Activated T-helper 1 cell treated with anti-CD3 and anti-CD28 coated beads, Interleukin-12 subunit alpha, Interleukin-12 subunit beta, Interleukin-2, Interleukin-4 antibody, amounts not matched to agents 30 ng/mL and 10 ng/mL and 1 ng/mL, durations not matched to agents 14 hours and 24 hours and 36 hours (primary cell): Measurements from ENCODE around the gene TCEA2. TPM values are rescaled to one million over a fixed set of nuclear protein-coding genes. Genes with fewer than 3 reads are reported as not detected.
A peak's percentile ranks its signal among the peaks of the same experiment; 100 is the strongest.

Experiments
- DNase-seq: peaks from one replicate; pipeline ENCODE4 v3.0.0; 2021; ENCODE audit warnings: low spot score
- H3K27ac Mint-ChIP-seq: one replicate; pipeline ENCODE4 v1.8.0; 2021; ENCODE audit warnings: mild to moderate bottlenecking, mixed read lengths
- H3K27me3 Mint-ChIP-seq: one replicate; pipeline ENCODE4 v1.8.0; 2022; ENCODE audit warnings: mild to moderate bottlenecking, moderate library complexity, mixed read lengths; ENCODE audit not compliant: insufficient read depth
- H3K36me3 Mint-ChIP-seq: one replicate; pipeline ENCODE4 v1.8.0; 2021; ENCODE audit warnings: low read depth, mixed read lengths
- H3K4me1 Mint-ChIP-seq: one replicate; pipeline ENCODE4 v1.8.0; 2021; ENCODE audit warnings: low read depth, mixed read lengths
- H3K4me3 Mint-ChIP-seq: one replicate; pipeline ENCODE4 v1.8.0; 2021; ENCODE audit warnings: mild to moderate bottlenecking, moderate library complexity, mixed read lengths
- H3K9me3 Mint-ChIP-seq: one replicate; pipeline ENCODE4 v1.8.0; 2021; ENCODE audit warnings: mixed read lengths
- intact Hi-C: fragments of 100-400 bp; cut with micrococcal nuclease; formaldehyde crosslinking; loops from one replicate; pipeline ENCODE4 v1.15.1; 2024
- total RNA-seq: library from RNA; stranded (reverse); gene quantifications from 2 replicates; pipeline ENCODE4 v1.2.3, GENCODE V29; 2022

The TCEA2 gene
- total RNA-seq, 1 donor from 2014 or later = 33.8 TPM

DNA sequence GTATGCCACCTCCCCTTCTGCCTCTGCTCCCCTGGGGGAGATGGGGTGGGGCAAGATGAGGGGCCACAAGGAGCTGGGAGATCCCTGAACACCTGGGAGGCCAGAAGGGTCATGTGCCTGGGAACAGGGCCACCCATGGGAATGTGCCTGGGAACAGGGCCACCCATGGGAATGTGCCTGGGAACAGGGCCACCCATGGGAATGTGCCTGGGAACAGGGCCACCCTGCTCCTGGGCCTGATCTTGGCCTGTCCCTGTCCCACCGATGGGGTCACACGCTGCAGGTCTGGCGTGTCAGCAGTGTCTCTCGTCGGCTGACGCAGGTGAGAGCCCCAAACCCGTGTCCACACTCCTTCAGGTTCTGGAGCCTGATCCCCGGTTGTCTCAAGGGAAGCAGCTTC, 12.0 kb downstream of the TCEA2 start:
- intact Hi-C loops = loop anchor here (5.0 kb wide), 4 partner anchors 38 to 858 kb away; partner anchors contain the start of genes C20orf204, DNAJC5, RTEL1 and YTHDF1
- H3K4me1 Mint-ChIP-seq = peaks cover 14% of the 10 kb centered on the region

GRCh38 chr20:64075556-64075955, 12.6 kb downstream of the TCEA2 start:
- Mint-ChIP-seq H3K4me1 (peaks cover 14% of the 10 kb centered on the region), H3K27ac (no peak overlapping the region), H3K9me3 (no peaks in the 10 kb centered on the region), H3K4me3 (no peak overlapping the region), H3K27me3 (no peaks in the 10 kb centered on the region), H3K36me3 (peaks cover 12% of the 10 kb centered on the region)
- intact Hi-C loops = loop anchor here (5.0 kb wide), 4 partner anchors 38 to 858 kb away; partner anchors contain the start of genes C20orf204, DNAJC5, RTEL1 and YTHDF1
- DNase-seq = no peak

More for the DNA sequence above, 12.0 kb downstream of the TCEA2 start:
- DNase-seq = no peak
- peaks cover 12% of the 10 kb centered on the region for H3K36me3 Mint-ChIP-seq
- H3K9me3 Mint-ChIP-seq = no peaks in the 10 kb centered on the region
- no peak overlapping the region for H3K4me3 Mint-ChIP-seq
- H3K27me3 Mint-ChIP-seq = no peaks in the 10 kb centered on the region
- H3K27ac Mint-ChIP-seq = no peak overlapping the region

DNA sequence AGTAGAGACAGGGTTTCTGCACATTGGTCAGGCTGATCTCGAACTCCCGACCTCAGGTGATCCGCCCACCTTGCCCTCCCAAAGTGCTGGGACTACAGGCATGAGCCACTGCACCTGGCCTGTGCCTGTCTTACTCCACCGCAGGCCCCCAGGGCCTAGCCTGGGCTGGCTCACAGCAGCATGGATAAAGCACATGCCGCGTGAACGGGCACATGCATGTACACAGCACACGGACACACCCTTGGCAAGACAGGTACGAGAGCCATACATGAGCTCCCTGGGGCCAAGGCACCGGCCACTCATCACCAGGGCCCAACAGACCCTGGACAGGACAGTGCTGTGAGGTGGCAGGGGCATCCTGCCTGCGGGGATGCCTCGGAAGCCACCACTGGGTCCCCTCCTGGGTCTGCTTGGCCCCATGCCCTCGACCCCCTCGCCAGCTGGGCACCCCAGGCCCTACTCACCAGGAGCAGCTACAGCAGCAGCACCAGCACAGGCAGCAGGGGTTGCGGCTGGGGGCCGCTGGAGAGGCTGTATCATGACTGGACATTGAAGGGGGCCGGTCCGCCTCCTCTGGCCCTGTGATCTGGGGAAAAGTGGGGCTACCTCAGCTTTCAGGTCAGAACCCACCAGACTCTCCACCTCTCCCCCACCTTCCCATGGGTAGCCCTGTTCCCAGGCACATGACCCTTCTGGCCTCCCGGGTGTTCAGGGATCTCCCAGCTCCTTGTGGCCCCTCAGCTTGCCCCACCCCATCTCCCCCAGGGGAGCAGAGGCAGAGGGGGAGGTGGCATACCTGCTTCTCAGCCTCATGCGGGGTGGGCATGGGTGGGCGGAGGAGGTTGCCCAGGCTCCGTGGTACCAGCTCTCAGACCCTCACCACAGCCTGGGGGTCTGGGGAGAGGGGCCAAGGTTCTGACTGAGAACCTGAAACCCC, 13.3 kb downstream of the TCEA2 start:
- DNase-seq = no peak
- H3K36me3 Mint-ChIP-seq = peaks cover 10% of the 10 kb centered on the region
- H3K27me3 Mint-ChIP-seq = no peaks in the 10 kb centered on the region
- H3K4me3 Mint-ChIP-seq = peak overlapping the region; percentile 93
- H3K9me3 Mint-ChIP-seq = no peaks in the 10 kb centered on the region
- peaks cover 14% of the 10 kb centered on the region for H3K4me1 Mint-ChIP-seq
- H3K27ac Mint-ChIP-seq = no peak overlapping the region
- intact Hi-C loops = loop anchor here (5.0 kb wide), 4 partner anchors 39 to 859 kb away; partner anchors contain the start of genes C20orf204, DNAJC5, RTEL1 and YTHDF1

- Mint-ChIP-seq H3K9me3 (no peaks in the 10 kb centered on the region), H3K27me3 (no peaks in the 10 kb centered on the region), H3K36me3 (peaks cover 10% of the 10 kb centered on the region), H3K4me3 (peak overlapping the region; percentile 93), H3K27ac (peak overlapping the region; percentile 72), H3K4me1 (peaks cover 19% of the 10 kb centered on the region)
- peak; percentile 33 for DNase-seq
- intact Hi-C loops = loop anchor here (1.0 to 5.0 kb wide), 6 partner anchors 11 to 860 kb away; partner anchors contain the start of genes C20orf204, DNAJC5, RTEL1 and YTHDF1
These were observed 14.1 kb downstream of the TCEA2 start for GRCh38 chr20:64077094-64077493.

DNA sequence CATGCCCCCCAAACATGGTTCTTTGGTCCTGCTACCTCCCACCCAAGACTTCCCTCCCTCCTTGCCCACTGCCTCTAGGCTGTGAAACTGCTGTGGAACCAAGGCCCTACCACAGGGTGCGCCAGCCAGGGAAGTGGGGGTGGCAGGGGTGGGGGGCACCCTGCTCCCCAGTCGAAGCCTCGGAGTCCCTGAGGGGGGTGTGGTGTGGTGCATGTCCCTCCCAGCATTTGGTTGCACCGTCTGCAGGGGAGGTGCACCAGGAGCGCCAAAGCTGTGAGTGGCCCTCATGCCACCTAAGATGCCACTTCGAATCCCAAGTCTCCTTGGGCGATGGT, 14.5 kb downstream of the TCEA2 start:
- H3K27me3 Mint-ChIP-seq = peaks cover 2% of the 10 kb centered on the region
- intact Hi-C loops = loop anchor here (1.0 to 5.0 kb wide), 6 partner anchors 11 to 860 kb away; partner anchors contain the start of genes C20orf204, DNAJC5, RTEL1 and YTHDF1
- H3K4me3 Mint-ChIP-seq = peak overlapping the region; percentile 93
- no peaks in the 10 kb centered on the region for H3K9me3 Mint-ChIP-seq
- DNase-seq = no peak
- H3K27ac Mint-ChIP-seq = peak overlapping the region; percentile 84
- peaks cover 9% of the 10 kb centered on the region for H3K36me3 Mint-ChIP-seq
- H3K4me1 Mint-ChIP-seq = peaks cover 19% of the 10 kb centered on the region

DNA sequence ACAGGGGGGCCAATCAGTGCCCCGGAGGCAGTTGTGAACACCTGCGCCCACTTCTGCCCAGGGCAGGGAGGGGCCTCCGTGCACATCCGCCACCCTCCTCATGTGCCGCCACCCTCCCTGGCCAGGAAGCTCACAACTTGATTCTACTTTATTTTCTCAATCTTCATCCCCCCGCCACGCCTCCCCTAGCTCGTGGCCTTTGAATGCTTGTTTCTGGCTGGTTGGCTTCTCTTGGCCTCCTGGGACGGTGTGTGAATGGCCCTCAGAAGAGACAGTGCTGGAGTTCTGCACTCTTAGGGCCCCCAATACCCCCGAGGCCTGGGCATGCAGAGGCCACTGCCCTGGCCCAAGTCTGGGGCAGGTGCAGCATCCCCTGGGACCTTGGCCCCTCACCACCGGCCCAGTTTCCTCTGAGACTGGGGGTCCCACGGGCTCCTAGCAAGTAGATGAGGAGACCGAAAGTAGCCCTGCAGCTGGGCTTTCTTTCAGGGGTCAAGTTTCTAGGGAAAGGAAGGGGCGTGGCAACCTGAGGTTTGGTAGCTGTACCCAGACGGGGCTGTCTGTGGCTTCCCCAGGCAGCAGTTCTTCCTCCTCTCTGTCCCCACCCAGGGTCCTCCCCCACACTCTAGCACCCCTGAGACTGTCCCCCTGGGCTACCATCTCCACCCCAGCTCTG, 15.0 kb downstream of the TCEA2 start:
- Mint-ChIP-seq H3K36me3 (peaks cover 8% of the 10 kb centered on the region), H3K9me3 (no peaks in the 10 kb centered on the region), H3K4me1 (peaks cover 20% of the 10 kb centered on the region), H3K27ac (peak overlapping the region; percentile 84), H3K27me3 (peaks cover 4% of the 10 kb centered on the region), H3K4me3 (peak overlapping the region; percentile 93)
- DNase-seq = peak; percentile 52
- intact Hi-C loops = loop anchor here (1.0 to 5.0 kb wide), 6 partner anchors 12 to 861 kb away; partner anchors contain the start of genes C20orf204, DNAJC5, RTEL1 and YTHDF1

DNA sequence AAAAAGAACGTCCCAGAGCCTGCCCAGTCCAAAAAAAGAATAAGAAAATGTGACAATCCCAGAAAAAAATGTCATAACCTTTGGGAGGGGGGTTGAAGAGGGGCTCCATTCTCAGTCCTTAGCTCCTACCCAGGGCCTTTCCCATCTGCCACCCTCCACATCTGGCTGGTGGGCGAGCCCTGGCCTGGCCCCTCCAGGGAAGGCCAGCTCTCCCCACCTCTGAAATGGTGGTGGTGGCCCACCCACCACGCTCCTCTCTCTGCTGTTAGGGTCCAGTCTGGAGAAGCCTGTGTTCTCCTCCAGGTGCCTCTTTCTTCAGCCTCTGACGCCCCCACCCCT, 15.9 kb downstream of the TCEA2 start:
- DNase-seq = no peak
- intact Hi-C loops = loop anchor here (1.0 to 5.0 kb wide), 7 partner anchors 16 to 862 kb away; partner anchors contain the start of genes C20orf204, DNAJC5, PCMTD2 and RTEL1
- H3K27me3 Mint-ChIP-seq = peaks cover 4% of the 10 kb centered on the region
- peaks cover 20% of the 10 kb centered on the region for H3K4me1 Mint-ChIP-seq
- H3K36me3 Mint-ChIP-seq = peaks cover 8% of the 10 kb centered on the region
- H3K4me3 Mint-ChIP-seq = peak overlapping the region; percentile 93
- no peaks in the 10 kb centered on the region for H3K9me3 Mint-ChIP-seq
- H3K27ac Mint-ChIP-seq = peak overlapping the region; percentile 83

- peaks cover 8% of the 10 kb centered on the region for H3K36me3 Mint-ChIP-seq
- H3K4me1 Mint-ChIP-seq = peaks cover 24% of the 10 kb centered on the region
- DNase-seq = peak; percentile 75
- peaks cover 8% of the 10 kb centered on the region for H3K27me3 Mint-ChIP-seq
- peak within 1 kb of the TSS; percentile 83 for H3K27ac Mint-ChIP-seq
- intact Hi-C loops = loop anchor here (1.0 to 5.0 kb wide), 7 partner anchors 16 to 862 kb away; partner anchors contain the start of genes C20orf204, DNAJC5, PCMTD2 and RTEL1
- H3K9me3 Mint-ChIP-seq = no peaks in the 10 kb centered on the region
- peak within 1 kb of the TSS; percentile 93 for H3K4me3 Mint-ChIP-seq
These were observed 16.4 kb downstream of the TCEA2 start, which contains the start of gene RGS19 for GRCh38 chr20:64079273-64080012. Gene RGS19, minus strand, starts transcription at chr20:64079518. Its CDS starts 2,632 bp downstream, at chr20:64076886.

- intact Hi-C loops = no loop called here
These were observed 17.2 kb downstream of the TCEA2 start, which contains the start of gene OPRL1 for GRCh38 chr20:64080013-64080812. Gene OPRL1, plus strand, starts transcription at chr20:64080082. Its CDS starts 12,639 bp downstream, at chr20:64092721.

GRCh38 chr20:64080813-64081623, 18.0 kb downstream of the TCEA2 start:
- peak overlapping the region; percentile 72 for H3K4me3 Mint-ChIP-seq
- H3K27ac Mint-ChIP-seq = peak overlapping the region; percentile 48
- peaks cover 24% of the 10 kb centered on the region for H3K4me1 Mint-ChIP-seq
- no peaks in the 10 kb centered on the region for H3K9me3 Mint-ChIP-seq
- no peak for DNase-seq
- peaks cover 3% of the 10 kb centered on the region for H3K36me3 Mint-ChIP-seq
- intact Hi-C loops = no loop called here
- H3K27me3 Mint-ChIP-seq = peaks cover 21% of the 10 kb centered on the region

More at GRCh38 chr20:64080013-64080812, 17.2 kb downstream of the TCEA2 start, which contains the start of gene OPRL1:
- DNase-seq = no peak
- no peaks in the 10 kb centered on the region for H3K9me3 Mint-ChIP-seq
- H3K36me3 Mint-ChIP-seq = peaks cover 7% of the 10 kb centered on the region
- peaks cover 24% of the 10 kb centered on the region for H3K4me1 Mint-ChIP-seq
- H3K27ac Mint-ChIP-seq = peak within 1 kb of the TSS; percentile 83
- H3K27me3 Mint-ChIP-seq = peaks cover 13% of the 10 kb centered on the region
- H3K4me3 Mint-ChIP-seq = peak within 1 kb of the TSS; percentile 93

DNA sequence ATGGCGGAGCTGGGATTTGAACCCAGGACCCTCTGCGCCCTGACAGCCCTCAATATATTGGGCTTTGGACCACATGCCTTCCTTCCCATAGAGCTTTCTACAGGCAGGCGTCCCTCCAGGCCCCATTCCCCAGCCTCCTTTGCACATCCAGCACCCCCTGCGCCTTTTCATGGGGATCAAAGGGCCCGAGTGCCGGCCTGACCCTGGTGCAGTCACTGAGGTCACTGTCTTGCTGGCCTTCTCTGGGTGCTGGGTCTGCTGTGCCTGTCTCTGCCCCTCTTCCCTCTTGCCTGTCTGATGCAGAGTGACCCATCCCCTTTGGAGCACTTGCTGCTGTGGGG, 18.6 kb downstream of the TCEA2 start:
- intact Hi-C loops = no loop called here
- no peak for DNase-seq
- Mint-ChIP-seq H3K36me3 (peaks cover 2% of the 10 kb centered on the region), H3K4me3 (peak overlapping the region; percentile 65), H3K9me3 (no peaks in the 10 kb centered on the region), H3K27ac (peak overlapping the region; percentile 72), H3K27me3 (peaks cover 24% of the 10 kb centered on the region), H3K4me1 (peaks cover 24% of the 10 kb centered on the region)
